Cardiac muscle cell (in vitro differentiated cells and primary cell): ENCODE results near the gene TIGAR. TPM values are rescaled to one million over a fixed set of nuclear protein-coding genes. Genes with fewer than 3 reads are reported as not detected.

Experiments used
- DNase-seq, 2 donors: peaks; one replicate each; pipeline versions ENCODE4 v3.0.0 to v3.0.0-alpha.2; 2010 to 2017; ENCODE audit warnings: low read depth in 1 of 2, low spot score in 1 of 2
- H3K27ac ChIP-seq: fragments of 200-600 bp; sonication (generic); 2 replicates; pipeline ENCODE4 v1.5.1; 2016
- H3K27me3 ChIP-seq: fragments of 200-600 bp; sonication (generic); 2 replicates; pipeline ENCODE4 v1.6.0; 2016; ENCODE audit warnings: control low read depth
- H3K36me3 ChIP-seq: fragments of 200-600 bp; sonication (generic); 2 replicates; pipeline ENCODE4 v1.5.1; 2016; ENCODE audit warnings: control low read depth
- H3K4me1 ChIP-seq: fragments of 200-600 bp; sonication (generic); 2 replicates; pipeline ENCODE4 v1.8.1; 2017; ENCODE audit warnings: low read depth, mild to moderate bottlenecking, mixed run types
- H3K4me3 ChIP-seq: fragments of 200-600 bp; sonication (generic); 2 replicates; pipeline ENCODE4 v1.5.1; 2016; ENCODE audit warnings: mild to moderate bottlenecking
- H3K9me3 ChIP-seq: fragments of 200-600 bp; sonication (generic); 2 replicates; pipeline ENCODE4 v1.5.1; 2017; ENCODE audit warnings: low read depth, mild to moderate bottlenecking, control low read depth
- CTCF ChIP-seq: IDR thresholded peaks from 2 replicates; pipeline ENCODE4 v1.5.1; 2012; ENCODE audit warnings: low read depth, mild to moderate bottlenecking, low read length
- polyA plus RNA-seq: library from polyadenylated mRNA; unstranded; fragments of >200 nt; fragmentation: Nextera tagmentation; extraction: Ambion mirVana; gene quantifications from 2 replicates; pipeline ENCODE4 v1.2.1, GENCODE V29; 2016
- total RNA-seq: library from RNA; depleted of rRNA; stranded (reverse); fragments of >200 nt; gene quantifications from 2 replicates; pipeline ENCODE4 v1.2.3, GENCODE V29; 2016

Gene TIGAR
- total and polyA plus RNA-seq, 2 experiments from 2014 or later = 2.7 to 16.4 TPM

DNA sequence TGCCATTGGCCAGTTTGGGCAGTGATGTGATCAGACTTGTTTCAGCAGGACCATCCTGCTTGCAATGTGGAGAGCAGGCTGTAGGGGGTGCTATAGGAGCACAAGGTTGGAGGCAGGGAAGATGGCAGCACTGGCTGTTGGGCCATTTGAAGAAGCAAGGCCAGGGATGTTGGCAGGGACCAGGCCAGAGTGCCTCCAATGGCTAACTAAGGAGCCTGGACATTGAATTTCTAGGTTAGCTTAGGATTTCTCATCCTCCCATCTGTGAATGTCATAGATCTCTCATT is 35.0 kb downstream of the TIGAR start:
- Histone ChIP-seq H3K4me3 (no peak overlapping the region), H3K4me1 (peaks cover 8% of the 10 kb centered on the region), H3K36me3 (peaks cover 11% of the 10 kb centered on the region), H3K27me3 (no peaks in the 10 kb centered on the region), H3K27ac (no peak overlapping the region), H3K9me3 (no peaks in the 10 kb centered on the region)
- peak; percentile 36 for TF ChIP-seq CTCF
- peak; percentile 27 to 46 for DNase-seq

GRCh38 chr12:4366090-4366489 is 45.1 kb downstream of the TIGAR start:
- TF ChIP-seq CTCF = no peak

GRCh38 chr12:4369548-4369947 is 48.5 kb downstream of the TIGAR start:
- no peaks in the 10 kb centered on the region for H3K9me3 ChIP-seq
- peaks cover 21% of the 10 kb centered on the region for H3K27me3 ChIP-seq
- TF ChIP-seq CTCF = no peak
- DNase-seq = no peak
- H3K4me3 ChIP-seq = no peak overlapping the region
- H3K27ac ChIP-seq = no peak overlapping the region
- H3K4me1 ChIP-seq = no peaks in the 10 kb centered on the region
- H3K36me3 ChIP-seq = no peaks in the 10 kb centered on the region

More at GRCh38 chr12:4366090-4366489, 45.1 kb downstream of the TIGAR start:
- H3K27me3 ChIP-seq = peaks cover 27% of the 10 kb centered on the region
- no peak overlapping the region for H3K4me3 ChIP-seq
- no peaks in the 10 kb centered on the region for H3K4me1 ChIP-seq
- no peak for DNase-seq
- no peaks in the 10 kb centered on the region for H3K9me3 ChIP-seq
- H3K36me3 ChIP-seq = no peaks in the 10 kb centered on the region
- no peak overlapping the region for H3K27ac ChIP-seq

GRCh38 chr12:4370265-4370664 is 49.3 kb downstream of the TIGAR start:
- DNase-seq = no peak
- no peaks in the 10 kb centered on the region for H3K9me3 ChIP-seq
- no peak overlapping the region for H3K4me3 ChIP-seq
- no peaks in the 10 kb centered on the region for H3K36me3 ChIP-seq
- TF ChIP-seq CTCF = no peak
- no peaks in the 10 kb centered on the region for H3K4me1 ChIP-seq
- H3K27me3 ChIP-seq = peaks cover 19% of the 10 kb centered on the region
- H3K27ac ChIP-seq = no peak overlapping the region

- H3K9me3 ChIP-seq = no peaks in the 10 kb centered on the region
- H3K27me3 ChIP-seq = no peaks in the 10 kb centered on the region
- H3K4me1 ChIP-seq = no peaks in the 10 kb centered on the region
- H3K27ac ChIP-seq = no peak overlapping the region
- H3K36me3 ChIP-seq = no peaks in the 10 kb centered on the region
- no peak for DNase-seq
- no peak for TF ChIP-seq CTCF
- no peak overlapping the region for H3K4me3 ChIP-seq
Measured at GRCh38 chr12:4372653-4373052, 51.6 kb downstream of the TIGAR start.

GRCh38 chr12:4375449-4375848 is 54.4 kb downstream of the TIGAR start:
- Histone ChIP-seq H3K4me1 (no peaks in the 10 kb centered on the region), H3K9me3 (no peaks in the 10 kb centered on the region), H3K36me3 (no peaks in the 10 kb centered on the region), H3K27ac (no peak overlapping the region), H3K4me3 (no peak overlapping the region), H3K27me3 (no peaks in the 10 kb centered on the region)
- no peak for TF ChIP-seq CTCF
- no peak for DNase-seq
